ENCODE data around the gene KCNJ14. TPM values are rescaled to one million over a fixed set of nuclear protein-coding genes. Genes with fewer than 3 reads are reported as not detected.

The KCNJ14 gene
- total and polyA plus RNA-seq, 5 experiments from 2014 or later, result 0.39 to 2.9 (median 1.6) TPM; not detected in 1

DNA sequence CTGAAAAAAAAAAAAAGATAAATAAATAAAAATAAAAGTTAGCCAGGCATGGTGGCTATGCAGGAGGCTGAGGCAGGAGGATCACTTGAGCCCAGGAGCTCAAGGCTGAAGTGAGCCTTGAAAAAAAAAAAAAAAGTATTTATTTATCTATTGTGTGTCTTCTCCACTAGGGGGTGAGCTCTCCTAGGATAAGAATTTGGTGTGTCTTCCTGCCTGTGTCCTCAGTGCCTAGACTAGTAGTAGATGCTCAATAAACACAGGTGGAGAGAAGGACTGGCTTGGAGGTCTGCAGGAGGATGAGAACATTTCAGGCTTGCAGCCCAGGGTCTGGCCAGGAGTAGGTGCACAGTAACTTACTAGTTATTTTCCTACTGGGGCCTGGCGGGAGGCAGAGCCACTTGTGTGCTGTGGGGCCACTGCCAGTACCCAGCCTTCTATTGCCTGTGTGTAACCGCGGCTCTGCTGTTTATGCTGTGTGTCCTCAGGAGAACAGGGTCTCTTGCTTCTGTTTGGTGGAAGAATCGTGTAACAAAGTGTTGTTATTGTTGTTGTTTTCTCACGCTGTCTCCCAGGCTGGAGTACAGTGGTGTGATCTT lies 50.9 kb downstream of the KCNJ14 start:
- Mint-ChIP-seq H3K27me3 (no peaks in the 10 kb centered on the region), H3K4me3 (no peak overlapping the region), H3K36me3 (peaks cover 0 to 12% (median 2%) of the 10 kb centered on the region in 3 donors), H3K4me1 (peaks cover 15 to 32% (median 26%) of the 10 kb centered on the region in 4 donors), H3K27ac (peak overlapping the region in 2 of 10 donors; percentile 15 to 49), H3K9me3 (no peaks in the 10 kb centered on the region)
- POLR2A ChIA-PET, result interaction anchor here (0.7 to 2.0 kb wide), 6 partner anchors 9 to 155 kb away, joined by 3 to 12 read pairs (median 6); no protein-coding TSS in a partner anchor
- peak in 1 of 2 donors; percentile 19 for ATAC-seq
- DNase-seq, result peak in 3 of 10 donors; percentile 53 to 70 (median 68)

GRCh38 chr19:48507911-48508439 lies 52.6 kb downstream of the KCNJ14 start:
- peak overlapping the region in 2 of 10 donors; percentile 46 to 48 for H3K4me3 Mint-ChIP-seq
- POLR2A ChIA-PET, result no interaction called here
- no peak for DNase-seq
- no peak for ATAC-seq
- H3K9me3 Mint-ChIP-seq, result no peaks in the 10 kb centered on the region
- peaks cover 11 to 19% (median 17%) of the 10 kb centered on the region in 4 donors for H3K4me1 Mint-ChIP-seq
- peak overlapping the region in 2 of 10 donors; percentile 69 to 71 for H3K27ac Mint-ChIP-seq
- peaks cover 0 to 12% (median 2%) of the 10 kb centered on the region in 3 donors for H3K36me3 Mint-ChIP-seq
- no peaks in the 10 kb centered on the region for H3K27me3 Mint-ChIP-seq

- peaks cover 0 to 12% (median 2%) of the 10 kb centered on the region in 3 donors for H3K36me3 Mint-ChIP-seq
- peak overlapping the region in 1 of 10 donors; percentile 48 for H3K4me3 Mint-ChIP-seq
- H3K27ac Mint-ChIP-seq, result no peak overlapping the region
- ATAC-seq, result no peak
- no peak for DNase-seq
- H3K9me3 Mint-ChIP-seq, result no peaks in the 10 kb centered on the region
- no peaks in the 10 kb centered on the region for H3K27me3 Mint-ChIP-seq
- peaks cover 10 to 17% (median 13%) of the 10 kb centered on the region in 4 donors for H3K4me1 Mint-ChIP-seq
- POLR2A ChIA-PET, result interaction anchor here (1.1 kb wide), 1 partner anchor 80 kb away, joined by 4 read pairs; no protein-coding TSS in a partner anchor
These were observed 53.5 kb downstream of the KCNJ14 start for GRCh38 chr19:48508729-48509411.

DNA sequence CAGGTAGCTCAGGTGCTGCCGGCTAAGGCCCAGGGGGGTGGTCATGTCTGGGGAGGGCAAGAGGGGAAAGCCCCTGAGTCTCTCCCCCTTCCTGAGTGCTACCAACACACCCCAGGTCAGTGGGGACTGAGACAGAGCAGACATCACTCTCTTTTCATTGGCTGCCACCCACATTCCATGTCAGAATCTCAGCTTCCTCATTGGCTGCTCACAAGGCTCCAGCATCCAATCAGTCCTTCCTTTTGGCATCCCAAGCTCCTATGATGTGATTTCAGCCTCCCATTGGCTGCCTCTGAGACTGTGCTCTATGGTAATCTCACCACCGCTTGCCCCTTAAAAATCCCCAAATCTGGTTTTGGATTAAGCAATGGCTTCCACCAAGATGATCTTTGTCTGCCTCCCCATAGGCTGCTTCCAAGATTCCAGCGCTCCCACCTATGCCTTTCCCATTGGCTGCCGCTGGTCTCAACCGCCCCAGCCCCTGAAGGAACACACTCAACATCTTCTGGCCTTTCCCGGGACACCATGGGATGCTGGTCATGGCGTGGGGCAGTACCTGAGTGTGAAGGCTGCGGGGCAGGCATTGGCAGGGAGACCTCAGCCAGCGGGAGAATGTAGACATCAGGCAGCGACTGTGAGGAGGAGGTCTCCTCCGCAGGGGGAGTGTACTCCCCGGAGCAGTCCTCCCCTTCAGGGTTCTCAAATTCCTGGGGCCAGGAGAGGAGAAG lies 54.3 kb downstream of the KCNJ14 start:
- H3K36me3 Mint-ChIP-seq, result peaks cover 0 to 12% (median 2%) of the 10 kb centered on the region in 3 donors
- POLR2A ChIA-PET, result interaction anchor here (0.6 to 1.6 kb wide), 6 partner anchors 7 to 1242 kb away, joined by 4 to 8 read pairs (median 6); partner anchors contain the start of genes RPL18 and SPHK2
- ATAC-seq, result no peak
- DNase-seq, result no peak
- H3K4me1 Mint-ChIP-seq, result peaks cover 12 to 18% (median 15%) of the 10 kb centered on the region in 4 donors
- H3K27ac Mint-ChIP-seq, result peak overlapping the region in 4 of 10 donors; percentile 50 to 94 (median 74)
- H3K9me3 Mint-ChIP-seq, result no peaks in the 10 kb centered on the region
- H3K4me3 Mint-ChIP-seq, result peak overlapping the region in 7 of 10 donors; percentile 3 to 93 (median 45)
- H3K27me3 Mint-ChIP-seq, result no peaks in the 10 kb centered on the region

DNA sequence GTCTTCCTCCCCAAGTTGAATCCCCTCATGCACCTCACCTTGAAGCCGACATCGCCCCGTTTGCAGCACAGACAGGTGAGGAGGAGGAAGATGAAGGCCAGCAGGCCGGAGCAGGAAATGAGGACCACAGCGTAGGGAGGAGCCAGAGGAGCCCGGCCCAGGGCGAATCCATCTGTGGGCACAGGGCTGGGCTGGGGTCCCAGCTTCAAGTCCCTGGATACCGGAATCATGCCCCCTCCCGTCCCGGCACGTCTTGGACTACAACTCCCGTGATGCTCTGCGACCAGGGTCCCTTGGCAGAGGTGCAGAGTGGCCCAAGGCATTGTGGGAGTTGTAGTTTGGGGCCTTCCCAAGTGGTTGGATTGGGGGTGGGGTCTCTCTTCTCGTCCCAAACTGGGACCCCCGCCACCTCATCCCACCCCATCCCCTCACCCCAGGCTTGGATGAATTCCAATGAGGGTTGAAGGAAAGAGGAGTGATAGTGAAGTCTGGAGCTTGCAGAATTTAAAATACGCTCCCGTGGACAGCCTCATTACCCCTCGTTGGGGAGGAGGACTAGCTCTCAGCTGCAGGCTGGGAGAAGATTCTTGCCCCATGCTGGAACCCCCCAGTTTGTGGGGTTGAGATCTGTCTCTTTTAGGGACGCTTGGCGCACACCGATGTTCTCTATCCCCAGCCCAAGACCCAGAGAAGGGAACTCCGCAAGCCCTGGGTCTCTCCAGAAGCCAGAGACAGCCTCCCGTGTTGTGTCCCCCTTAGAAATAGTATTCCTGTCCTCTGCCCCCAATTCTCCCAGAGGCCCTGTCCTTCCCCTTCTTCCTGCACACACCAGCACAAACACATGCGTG lies 55.3 kb downstream of the KCNJ14 start:
- Mint-ChIP-seq H3K27ac (peak overlapping the region; percentile 43 to 94 (median 90)), H3K4me1 (peaks cover 12 to 18% (median 15%) of the 10 kb centered on the region in 4 donors), H3K9me3 (no peaks in the 10 kb centered on the region), H3K27me3 (no peaks in the 10 kb centered on the region), H3K4me3 (peak overlapping the region in 9 of 10 donors; percentile 85 to 93 (median 91)), H3K36me3 (peaks cover 0 to 12% (median 2%) of the 10 kb centered on the region in 3 donors)
- POLR2A ChIA-PET, result interaction anchor here (0.5 to 1.6 kb wide), 6 partner anchors 8 to 1241 kb away, joined by 3 to 8 read pairs (median 6); partner anchors contain the start of genes RPL18 and SPHK2
- DNase-seq, result peak; percentile 64 to 89 (median 74)
- peak; percentile 29 to 44 for ATAC-seq

- peak; percentile 6 to 11 for ATAC-seq
- peak overlapping the region in 3 of 10 donors; percentile 87 to 94 (median 89) for H3K27ac Mint-ChIP-seq
- no peaks in the 10 kb centered on the region for H3K27me3 Mint-ChIP-seq
- DNase-seq, result peak in 3 of 10 donors; percentile 21 to 41 (median 39)
- POLR2A ChIA-PET, result interaction anchor here (1.6 to 2.1 kb wide), 3 partner anchors 9 to 18 kb away, joined by 6 to 12 read pairs (median 8); no protein-coding TSS in a partner anchor
- peak overlapping the region in 4 of 10 donors; percentile 85 to 93 (median 92) for H3K4me3 Mint-ChIP-seq
- peaks cover 12 to 18% (median 15%) of the 10 kb centered on the region in 4 donors for H3K4me1 Mint-ChIP-seq
- H3K9me3 Mint-ChIP-seq, result no peaks in the 10 kb centered on the region
- H3K36me3 Mint-ChIP-seq, result peaks cover 0 to 12% (median 2%) of the 10 kb centered on the region in 3 donors
These were observed 56.0 kb downstream of the KCNJ14 start for GRCh38 chr19:48511321-48511731.

DNA sequence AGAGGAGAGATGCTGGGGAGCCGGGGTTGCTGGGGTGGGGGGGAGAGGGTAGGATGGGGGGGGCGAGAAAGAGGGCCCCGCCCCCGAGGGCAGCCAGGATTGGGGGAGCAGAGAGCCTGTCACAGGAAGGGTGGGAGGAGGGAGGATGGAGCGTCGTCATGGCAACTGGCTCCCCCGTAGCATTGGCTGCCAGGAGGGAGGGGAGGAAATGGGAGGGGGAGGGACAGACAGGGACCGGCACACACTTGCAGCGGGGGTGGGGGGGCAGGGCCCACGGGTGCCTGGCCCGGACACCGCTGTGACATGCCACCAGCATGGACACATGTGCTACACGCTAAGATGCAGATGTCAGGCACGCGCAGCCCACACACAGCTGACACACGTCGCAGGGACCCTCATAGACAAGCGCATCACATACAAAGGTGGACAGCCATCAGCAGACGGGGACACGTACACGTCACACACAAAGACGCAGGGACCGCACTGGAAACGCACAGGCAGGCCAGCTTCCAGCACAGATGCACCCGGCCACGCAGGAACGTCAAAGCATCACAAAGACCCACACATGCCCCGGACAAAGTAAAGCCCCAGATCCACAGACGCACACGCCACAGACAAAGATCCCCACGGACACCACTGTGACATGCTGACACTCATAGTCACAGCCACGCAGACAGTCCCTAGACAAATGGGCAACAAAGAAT lies 56.6 kb downstream of the KCNJ14 start, which contains the start of gene LMTK3:
Gene LMTK3, minus strand, starts transcription at position 36 of the 704 bp plus-strand sequence. CDS start 259 bp downstream, outside the sequence.
- Mint-ChIP-seq H3K4me3 (peak within 1 kb of the TSS in 9 of 10 donors; percentile 85 to 93 (median 91)), H3K36me3 (peaks cover 0 to 12% (median 2%) of the 10 kb centered on the region in 3 donors), H3K27ac (peak within 1 kb of the TSS; percentile 43 to 94 (median 90)), H3K9me3 (no peaks in the 10 kb centered on the region), H3K27me3 (no peaks in the 10 kb centered on the region), H3K4me1 (peaks cover 10 to 21% (median 15%) of the 10 kb centered on the region in 4 donors)
- ATAC-seq, result peak; percentile 61 to 72
- DNase-seq, result peak; percentile 77 to 98 (median 88)
- POLR2A ChIA-PET, result interaction anchor here (0.9 to 2.4 kb wide), 3 partner anchors 19 to 112 kb away, joined by 3 to 12 read pairs (median 7); partner anchors contain the start of genes RPL18 and SPHK2

DNA sequence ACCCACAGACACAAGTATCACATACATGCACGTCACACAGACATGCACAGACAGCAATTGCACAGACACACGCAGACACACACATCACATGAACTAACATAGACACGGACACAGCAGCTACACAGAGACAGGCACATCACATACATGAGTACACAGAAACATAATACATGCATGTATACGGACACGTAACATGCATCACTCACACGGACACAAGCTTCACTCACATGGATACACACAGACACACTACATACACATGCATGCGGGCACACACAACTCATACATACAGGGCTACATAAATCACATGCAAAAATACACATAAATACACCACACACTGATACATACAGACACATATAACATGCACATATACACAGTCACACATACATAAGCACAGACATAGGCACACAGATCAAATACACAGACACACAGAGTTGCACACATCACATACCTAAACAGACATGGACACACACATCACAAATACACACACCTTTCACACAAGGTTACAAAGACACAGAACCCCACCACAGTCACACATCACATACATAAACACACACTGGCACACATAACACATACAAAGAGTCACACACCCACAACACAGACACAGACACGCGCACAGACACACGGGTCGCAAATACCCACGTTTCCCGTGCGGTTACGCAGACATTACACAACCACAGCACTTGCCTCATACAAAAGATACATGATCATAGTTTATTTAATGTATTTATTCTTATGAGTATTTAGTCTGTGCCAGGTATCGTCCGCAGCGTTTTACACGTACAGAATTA lies 57.3 kb downstream of the KCNJ14 start:
- no peaks in the 10 kb centered on the region for H3K9me3 Mint-ChIP-seq

DNA sequence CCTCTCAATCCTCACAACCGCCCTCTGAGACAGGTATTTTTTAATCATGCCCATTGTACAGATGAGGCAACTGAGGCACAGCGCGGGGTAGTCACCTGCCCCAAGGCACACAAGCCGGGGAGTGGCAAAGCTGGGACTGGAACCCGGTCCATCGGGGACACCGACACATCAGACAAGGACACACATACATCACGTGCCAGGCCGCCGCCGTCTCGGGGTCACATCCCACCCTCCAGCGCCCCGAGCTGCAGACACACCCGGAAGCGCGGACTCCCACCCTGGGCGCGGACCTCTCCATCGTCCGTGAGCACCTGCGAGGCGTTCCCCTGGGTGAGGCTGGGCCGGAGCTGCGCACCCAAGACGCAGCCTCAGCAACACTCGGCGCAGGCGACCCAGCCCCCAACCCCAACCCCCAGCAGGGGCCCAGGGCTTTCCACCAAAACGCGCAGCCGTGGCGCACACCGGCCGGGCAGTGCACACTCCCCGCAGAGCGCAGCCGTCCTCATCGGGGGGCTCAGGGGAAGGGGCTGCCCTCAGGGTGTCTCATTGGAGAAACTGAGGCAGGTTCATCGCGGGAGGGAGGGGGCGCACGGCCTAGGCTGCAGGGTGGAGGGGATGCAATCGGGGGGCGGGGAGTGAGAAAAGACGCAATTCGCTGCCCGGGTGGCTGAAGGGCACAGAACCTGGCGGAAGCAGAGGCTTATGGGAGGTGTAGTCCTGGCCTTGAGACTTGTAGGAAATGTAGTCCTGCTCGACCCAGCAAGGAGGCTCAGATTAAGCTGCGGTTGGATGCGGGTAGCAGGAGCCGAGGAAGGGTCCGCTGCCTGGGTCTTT lies 58.1 kb downstream of the KCNJ14 start:
- H3K4me1 Mint-ChIP-seq, result peaks cover 10 to 21% (median 15%) of the 10 kb centered on the region in 4 donors
- POLR2A ChIA-PET, result interaction anchor here (0.7 to 2.4 kb wide), 9 partner anchors 11 to 1227 kb away, joined by 3 to 12 read pairs (median 5); partner anchors contain the start of genes DBP, RPL18 and SPHK2
- no peaks in the 10 kb centered on the region for H3K27me3 Mint-ChIP-seq
- no peaks in the 10 kb centered on the region for H3K9me3 Mint-ChIP-seq
- peak overlapping the region in 2 of 10 donors; percentile 61 to 76 for H3K27ac Mint-ChIP-seq
- H3K36me3 Mint-ChIP-seq, result peaks cover 0 to 2% (median 1%) of the 10 kb centered on the region in 3 donors
- peak; percentile 65 to 70 for ATAC-seq
- H3K4me3 Mint-ChIP-seq, result no peak overlapping the region
- peak; percentile 56 to 89 (median 72) for DNase-seq

More for the DNA sequence above, 57.3 kb downstream of the KCNJ14 start:
- Mint-ChIP-seq H3K27me3 (no peaks in the 10 kb centered on the region), H3K36me3 (peaks cover 0 to 9% (median 2%) of the 10 kb centered on the region in 3 donors), H3K27ac (no peak overlapping the region), H3K4me1 (peaks cover 10 to 21% (median 15%) of the 10 kb centered on the region in 4 donors), H3K4me3 (no peak overlapping the region)
- no peak for ATAC-seq
- POLR2A ChIA-PET, result interaction anchor here (0.7 to 2.4 kb wide), 8 partner anchors 10 to 125 kb away, joined by 3 to 12 read pairs (median 6); partner anchors contain the start of genes DBP, RPL18 and SPHK2
- DNase-seq, result peak in 2 of 10 donors; percentile 22 to 26
